Measurements from ENCODE around the gene PATJ.
"Not testable (repeated sequence)": the region's sequence is repeated elsewhere in the genome, so short reads cannot be mapped to it uniquely, and the experiment has no call there.

Gene PATJ

GRCh38 chr1:61948685-61949084, 206.4 kb downstream of the PATJ start:
- DNase-seq (ENCODE audit: low read depth), result not testable (repeated sequence)

GRCh38 chr1:61950418-61950817, 208.1 kb downstream of the PATJ start:
- DNase-seq (ENCODE audit: low read depth), result no peak

GRCh38 chr1:61951731-61952580, 209.7 kb downstream of the PATJ start:
- peak; percentile 6 for DNase-seq (ENCODE audit: low read depth)

- DNase-seq (ENCODE audit: low read depth), result no peak
Measured at GRCh38 chr1:61952675-61953074, 210.4 kb downstream of the PATJ start.

GRCh38 chr1:61953076-61953789, 211.0 kb downstream of the PATJ start:
- DNase-seq (ENCODE audit: low read depth), result no peak

- DNase-seq (ENCODE audit: low read depth), result no peak
Measured at GRCh38 chr1:61953790-61954150, 211.5 kb downstream of the PATJ start.

GRCh38 chr1:61955261-61955660, 213.0 kb downstream of the PATJ start:
- DNase-seq (ENCODE audit: low read depth), result no peak

- no peak for DNase-seq (ENCODE audit: low read depth)
Measured at GRCh38 chr1:61956016-61956645, 213.9 kb downstream of the PATJ start.

- no peak for DNase-seq (ENCODE audit: low read depth)
Measured at GRCh38 chr1:61956784-61957183, 214.5 kb downstream of the PATJ start.

GRCh38 chr1:61961009-61961408, 218.7 kb downstream of the PATJ start:
- no peak for DNase-seq (ENCODE audit: low read depth)

GRCh38 chr1:61962631-61963030, 220.4 kb downstream of the PATJ start:
- no peak for DNase-seq (ENCODE audit: low read depth)

GRCh38 chr1:61966450-61967225, 224.4 kb downstream of the PATJ start:
- not testable (repeated sequence) for DNase-seq (ENCODE audit: low read depth)

- no peak for DNase-seq (ENCODE audit: low read depth)
Measured at GRCh38 chr1:61967750-61968149, 225.5 kb downstream of the PATJ start.

- DNase-seq (ENCODE audit: low read depth), result no peak
Measured at GRCh38 chr1:61968869-61969268, 226.6 kb downstream of the PATJ start.

GRCh38 chr1:61973100-61973837, 231.0 kb downstream of the PATJ start:
- no peak for DNase-seq (ENCODE audit: low read depth)

- no peak for DNase-seq (ENCODE audit: low read depth)
Measured at GRCh38 chr1:61975638-61976037, 233.4 kb downstream of the PATJ start.

GRCh38 chr1:61976566-61976965, 234.3 kb downstream of the PATJ start:
- DNase-seq (ENCODE audit: low read depth), result no peak

- no peak for DNase-seq (ENCODE audit: low read depth)
Measured at GRCh38 chr1:61978796-61979195, 236.5 kb downstream of the PATJ start.

- DNase-seq (ENCODE audit: low read depth), result no peak
Measured at GRCh38 chr1:61979729-61980128, 237.4 kb downstream of the PATJ start.

- DNase-seq (ENCODE audit: low read depth), result peak; percentile 9
Measured at GRCh38 chr1:61980561-61980960, 238.3 kb downstream of the PATJ start.

GRCh38 chr1:61981870-61982660, 239.8 kb downstream of the PATJ start:
- DNase-seq (ENCODE audit: low read depth), result no peak
